Right renal cortex interstitium (tissue), 3 donors: ENCODE measurements around the gene ANKRD23. TPM values are rescaled to one million over a fixed set of nuclear protein-coding genes. Genes with fewer than 3 reads are reported as not detected.
"Not testable (repeated sequence)": the region's sequence is repeated elsewhere in the genome, so short reads cannot be mapped to it uniquely, and the experiment has no call there.

Experiments used
- DNase-seq, 3 donors: peaks; one replicate each; pipeline ENCODE4 v3.0.0-alpha.2; 2013; ENCODE audit warnings: low read depth in 3 of 3, low spot score in 2 of 3
- polyA plus RNA-seq, 3 donors: library from polyadenylated mRNA; unstranded; fragments of 120-200 nt; gene quantifications; one replicate each; pipeline ENCODE4 v1.2.1, GENCODE V29; 2013; ENCODE audit not compliant: insufficient read length in 3 of 3

Gene ANKRD23
- polyA plus RNA-seq, 3 donors: 2.4 to 2.9 (median 2.8) TPM

- DNase-seq: no peak
These were observed 24.5 kb downstream of the ANKRD23 start for GRCh38 chr2:96819128-96819875.

- DNase-seq: no peak
These were observed 25.9 kb downstream of the ANKRD23 start for GRCh38 chr2:96817882-96818281.

GRCh38 chr2:96816836-96817702 lies 26.8 kb downstream of the ANKRD23 start:
- no peak for DNase-seq

- DNase-seq: peak in 2 of 3 donors; percentile 82 to 85
These were observed 27.5 kb downstream of the ANKRD23 start, which contains the start of gene CNNM3 for GRCh38 chr2:96816127-96816835. TSS of gene CNNM3 (plus strand) at chr2:96816268. CDS start at chr2:96816278, 10 bp downstream.

GRCh38 chr2:96815326-96816126 lies 28.3 kb downstream of the ANKRD23 start:
- DNase-seq: no peak

- DNase-seq: no peak
These were observed 30.2 kb downstream of the ANKRD23 start for GRCh38 chr2:96813656-96814055.

GRCh38 chr2:96811917-96812316 lies 31.9 kb downstream of the ANKRD23 start:
- DNase-seq: no peak

- DNase-seq: no peak
These were observed 33.0 kb downstream of the ANKRD23 start for GRCh38 chr2:96810783-96811192.

- DNase-seq: no peak
These were observed 33.7 kb downstream of the ANKRD23 start for GRCh38 chr2:96809951-96810782.

- DNase-seq: no peak
These were observed 34.5 kb downstream of the ANKRD23 start for GRCh38 chr2:96809216-96809882.

GRCh38 chr2:96808176-96808837 lies 35.5 kb downstream of the ANKRD23 start:
- DNase-seq: no peak

GRCh38 chr2:96807127-96807471 lies 36.7 kb downstream of the ANKRD23 start:
- DNase-seq: no peak

- DNase-seq: no peak
These were observed 37.2 kb downstream of the ANKRD23 start for GRCh38 chr2:96806468-96807126.

- not testable (repeated sequence) for DNase-seq
These were observed 37.9 kb downstream of the ANKRD23 start for GRCh38 chr2:96805946-96806345.

GRCh38 chr2:96804986-96805385 lies 38.8 kb downstream of the ANKRD23 start:
- no peak for DNase-seq

GRCh38 chr2:96802721-96803120 lies 41.1 kb downstream of the ANKRD23 start:
- DNase-seq: no peak

- no peak for DNase-seq
These were observed 41.8 kb downstream of the ANKRD23 start for GRCh38 chr2:96801786-96802595.
